Measurements from ENCODE around the gene RBMY1A1.
"Not testable (repeated sequence)": the region's sequence is repeated elsewhere in the genome, so short reads cannot be mapped to it uniquely, and the experiment has no call there.

Gene RBMY1A1

GRCh38 chrY:21534579-21534978, at the start of gene RBMY1A1:
RBMY1A1 (plus strand) TSS chrY:21534879; CDS start chrY:21536892, 2,013 bp downstream.
- not testable (repeated sequence) for DNase-seq

GRCh38 chrY:21511038-21511437, 23.6 kb upstream of the RBMY1A1 start, which contains the start of gene RBMY1B:
RBMY1B (plus strand) TSS chrY:21511338; CDS start chrY:21513351, 2,013 bp downstream.
- not testable (repeated sequence) for DNase-seq

DNA sequence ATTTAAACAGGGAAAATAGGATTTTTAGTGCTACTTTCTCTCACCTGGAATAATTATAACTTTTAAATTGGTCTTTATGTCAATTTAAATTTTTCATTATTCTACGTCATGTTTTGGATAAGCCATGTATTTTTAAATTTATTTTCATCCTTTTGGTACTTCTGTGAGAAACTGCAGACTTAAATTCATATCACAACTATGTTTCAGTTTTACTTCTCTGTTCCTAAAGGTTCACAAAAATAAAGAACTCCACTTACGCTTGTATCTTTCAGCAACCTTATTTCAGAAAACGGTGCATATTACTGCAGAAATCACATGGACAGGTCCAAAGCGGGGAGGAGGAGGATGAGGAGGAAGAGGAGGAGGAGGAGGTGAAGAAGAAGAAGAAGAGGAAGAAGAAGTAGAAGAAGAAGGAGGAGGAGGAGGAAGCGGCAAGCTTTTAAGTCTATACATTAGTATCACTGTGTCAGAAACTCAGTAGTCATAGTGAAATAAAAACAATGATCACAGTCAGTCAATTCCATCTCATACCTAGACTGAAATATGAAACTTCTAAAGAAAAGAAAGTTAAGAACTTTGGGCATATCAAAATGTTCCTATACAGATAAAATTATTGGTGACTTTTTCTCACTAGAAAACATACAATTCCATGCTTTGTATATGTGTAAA, 24.8 kb downstream of the RBMY1A1 start:
- not testable (repeated sequence) for DNase-seq

DNA sequence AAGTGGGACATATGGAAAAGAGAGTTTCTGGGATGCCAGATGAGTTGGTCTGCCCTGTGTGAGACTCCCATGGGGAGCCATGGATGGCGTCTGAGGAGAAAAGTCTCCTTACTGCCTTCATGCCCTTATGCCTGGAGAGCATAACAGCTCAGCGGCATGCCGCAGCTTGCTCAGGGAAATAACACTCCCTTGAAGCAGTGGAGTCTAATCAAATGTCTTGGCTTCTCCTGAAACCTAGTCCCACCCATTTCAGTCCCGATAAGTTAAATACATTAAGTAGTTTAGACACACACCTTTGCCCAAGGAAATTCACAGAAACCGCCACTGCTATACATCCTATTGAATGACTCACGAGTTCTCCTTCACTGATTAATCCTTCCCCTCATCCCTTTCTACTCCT, 50.8 kb downstream of the RBMY1A1 start:
- no peak for DNase-seq

DNA sequence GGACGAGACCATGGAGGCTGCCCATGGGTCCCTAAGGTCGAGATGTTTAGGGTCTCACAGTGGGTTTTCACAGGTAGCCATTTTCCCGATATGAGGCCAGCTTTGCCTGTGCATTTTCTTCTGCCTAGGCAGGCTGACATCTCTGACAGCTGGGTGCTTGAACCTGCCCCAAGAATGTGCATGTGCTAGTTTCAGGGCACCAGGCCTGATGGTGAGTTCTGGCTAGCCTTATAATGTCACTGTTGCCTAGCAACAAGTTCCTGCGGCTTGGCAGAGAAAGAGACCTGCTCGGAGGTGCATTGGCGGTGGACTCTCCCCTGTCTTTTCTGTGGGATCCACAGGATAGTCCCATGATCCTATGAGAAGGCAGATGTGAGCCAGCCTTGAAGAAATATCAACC, 51.8 kb downstream of the RBMY1A1 start:
- DNase-seq, result not testable (repeated sequence)

GRCh38 chrY:21592059-21592458, 57.4 kb downstream of the RBMY1A1 start:
- DNase-seq, result no peak

DNA sequence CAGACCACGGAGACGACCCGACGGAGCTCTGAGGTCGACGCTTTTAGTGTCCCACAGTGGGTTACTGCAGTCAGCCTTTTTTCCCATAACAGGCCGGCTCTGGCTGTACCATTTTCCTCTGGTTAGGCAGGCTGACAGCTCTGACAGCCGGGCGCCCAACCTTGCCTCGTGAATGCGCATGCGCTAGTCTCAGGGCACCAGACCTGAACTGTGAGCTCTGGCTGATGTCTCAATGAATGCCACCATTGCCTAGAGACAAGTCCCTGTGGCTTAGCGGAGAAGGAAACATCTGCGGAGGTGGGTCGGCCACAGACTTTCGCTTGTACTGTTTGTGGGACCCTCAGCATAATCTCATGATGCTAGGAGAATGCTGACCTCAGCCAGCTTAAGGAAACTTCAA, 61.6 kb downstream of the RBMY1A1 start:
- DNase-seq, result not testable (repeated sequence)

Data from NCI-H1694 (cell line).